Tibial nerve (tissue), 4 donors: Measurements from ENCODE around the gene GASK1A.

Experiments
- EP300 ChIP-seq, 2 donors: sonication (generic); formaldehyde crosslinking; IDR thresholded peaks; one replicate each; pipeline ENCODE4 v1.6.1; 2017; ENCODE audit warnings: antibody characterized with exemption in 2 of 2, mild to moderate bottlenecking in 1 of 2
- TF ChIP-seq, protein P1 (sequence below), 5 experiments: fragments of 200-600 bp in 3 of 5; fragments of 450-650 bp in 2 of 5; sonication (generic) in 3 of 5; IDR thresholded peaks; one replicate each; pipeline ENCODE4 v1.5.1; 2016 to 2019; ENCODE audit warnings: antibody characterized with exemption in 5 of 5, mild to moderate bottlenecking in 3 of 5, moderate library complexity in 2 of 5

DNA sequence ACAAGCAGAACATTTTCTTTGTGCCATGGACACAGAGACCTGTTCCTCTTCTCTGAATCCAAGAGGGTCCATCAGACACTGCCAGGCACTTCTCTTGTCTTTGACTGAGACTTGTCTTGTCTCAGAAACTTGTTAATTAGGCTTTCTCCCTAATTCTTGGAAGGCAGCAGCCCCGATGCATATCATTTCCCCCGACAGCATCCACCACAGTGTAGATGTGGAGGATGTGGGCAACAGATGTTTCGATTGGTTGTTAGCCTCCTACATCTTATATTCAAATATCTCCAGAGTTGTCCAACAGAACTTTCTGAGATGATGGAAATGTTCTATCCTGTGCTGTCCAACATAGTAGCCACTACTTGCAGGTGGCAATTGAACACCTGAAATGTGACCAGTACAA, 15.5 kb downstream of the GASK1A start:
- TF ChIP-seq, protein P1, sequence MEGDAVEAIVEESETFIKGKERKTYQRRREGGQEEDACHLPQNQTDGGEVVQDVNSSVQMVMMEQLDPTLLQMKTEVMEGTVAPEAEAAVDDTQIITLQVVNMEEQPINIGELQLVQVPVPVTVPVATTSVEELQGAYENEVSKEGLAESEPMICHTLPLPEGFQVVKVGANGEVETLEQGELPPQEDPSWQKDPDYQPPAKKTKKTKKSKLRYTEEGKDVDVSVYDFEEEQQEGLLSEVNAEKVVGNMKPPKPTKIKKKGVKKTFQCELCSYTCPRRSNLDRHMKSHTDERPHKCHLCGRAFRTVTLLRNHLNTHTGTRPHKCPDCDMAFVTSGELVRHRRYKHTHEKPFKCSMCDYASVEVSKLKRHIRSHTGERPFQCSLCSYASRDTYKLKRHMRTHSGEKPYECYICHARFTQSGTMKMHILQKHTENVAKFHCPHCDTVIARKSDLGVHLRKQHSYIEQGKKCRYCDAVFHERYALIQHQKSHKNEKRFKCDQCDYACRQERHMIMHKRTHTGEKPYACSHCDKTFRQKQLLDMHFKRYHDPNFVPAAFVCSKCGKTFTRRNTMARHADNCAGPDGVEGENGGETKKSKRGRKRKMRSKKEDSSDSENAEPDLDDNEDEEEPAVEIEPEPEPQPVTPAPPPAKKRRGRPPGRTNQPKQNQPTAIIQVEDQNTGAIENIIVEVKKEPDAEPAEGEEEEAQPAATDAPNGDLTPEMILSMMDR (IDR thresholded peaks at IDR 0.05) = no peak
- TF ChIP-seq EP300 (IDR thresholded peaks at IDR 0.05) = no peak
